GM10847 (cell line): ENCODE results near the gene PIK3C2A.

ENCODE experiments used
- POLR2A ChIP-seq: IDR thresholded peaks from 2 replicates; pipeline ENCODE4 v1.6.1; 2011; ENCODE audit not compliant: insufficient read length; ENCODE audit errors: extremely low read depth

Gene PIK3C2A

GRCh38 chr11:17164361-17165246 is 43.2 kb downstream of the PIK3C2A start:
- no peak for TF ChIP-seq POLR2A

DNA sequence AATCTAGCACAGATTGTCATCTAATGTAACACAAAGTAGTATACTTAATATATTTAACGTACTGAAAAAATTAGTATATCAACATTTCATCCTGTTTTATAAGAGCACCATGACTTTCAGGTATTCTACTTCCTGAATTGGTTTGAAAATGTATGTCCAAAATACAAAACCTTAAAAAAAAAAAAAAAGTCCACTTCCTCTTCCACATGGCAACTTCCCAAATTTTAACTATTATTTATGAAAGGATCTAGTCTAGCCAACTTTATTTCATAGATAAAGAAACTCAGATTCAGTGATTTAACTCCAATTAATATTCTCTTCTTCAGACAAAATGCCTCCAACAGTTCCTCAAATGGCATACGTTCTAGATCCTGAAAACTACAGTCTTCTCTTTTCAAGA is 44.0 kb downstream of the PIK3C2A start:
- no peak for TF ChIP-seq POLR2A

DNA sequence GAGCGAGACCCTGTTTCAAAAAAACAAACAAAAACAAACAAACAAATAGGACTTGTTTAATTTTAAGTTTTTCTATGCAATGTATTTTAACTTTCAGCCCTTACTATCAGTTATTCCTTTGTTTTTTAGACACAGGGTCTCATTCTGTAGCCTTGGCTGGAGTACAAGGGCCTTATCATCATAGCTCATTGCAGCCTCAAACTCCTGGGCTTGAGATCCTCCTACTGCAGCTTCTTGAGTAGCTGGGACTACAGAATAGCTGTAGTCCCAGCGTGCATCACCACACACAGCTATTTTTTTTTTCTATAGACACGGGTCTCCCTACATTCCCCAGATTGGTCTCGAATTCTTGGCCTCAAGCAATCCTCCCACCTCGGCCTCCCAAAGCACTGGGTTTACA is 44.5 kb downstream of the PIK3C2A start:
- no peak for TF ChIP-seq POLR2A

DNA sequence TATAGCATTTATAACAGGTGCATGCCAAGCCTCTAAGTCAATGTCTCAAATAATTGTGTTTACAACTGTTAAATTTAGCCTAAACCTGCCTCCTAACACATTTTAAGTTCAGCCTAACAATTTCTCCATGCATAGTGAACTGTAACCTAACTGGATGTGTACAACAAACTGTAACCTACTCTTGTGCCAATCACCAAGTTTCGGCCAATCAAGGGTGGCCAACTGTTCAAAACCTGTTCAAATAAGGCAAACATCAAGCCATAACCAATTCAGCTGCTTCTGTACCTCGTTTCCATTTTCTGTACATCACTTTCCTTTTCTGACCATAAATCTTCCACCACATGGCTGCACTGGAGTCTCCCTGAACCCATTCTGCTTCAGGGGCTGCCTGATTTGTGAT is 45.4 kb downstream of the PIK3C2A start:
- no peak for TF ChIP-seq POLR2A

DNA sequence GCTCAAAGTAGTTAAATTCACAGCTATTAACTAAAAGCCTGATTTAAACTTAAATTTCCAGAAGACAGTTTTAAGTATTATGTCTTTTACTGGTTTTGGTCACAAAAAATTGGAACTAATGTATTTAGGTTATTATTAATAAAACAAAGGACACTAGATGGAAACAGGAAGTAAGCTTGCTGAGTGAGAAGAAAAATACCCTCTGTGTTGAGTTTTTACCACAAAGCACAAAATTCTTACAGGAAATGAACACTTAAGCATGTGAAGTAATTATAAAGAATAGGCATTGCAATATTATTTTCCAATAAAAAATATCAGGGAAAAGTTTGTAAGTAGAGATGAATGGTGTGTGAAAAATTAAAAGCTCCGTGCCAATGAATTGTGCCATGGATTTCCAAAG is 46.3 kb downstream of the PIK3C2A start:
- no peak for TF ChIP-seq POLR2A

DNA sequence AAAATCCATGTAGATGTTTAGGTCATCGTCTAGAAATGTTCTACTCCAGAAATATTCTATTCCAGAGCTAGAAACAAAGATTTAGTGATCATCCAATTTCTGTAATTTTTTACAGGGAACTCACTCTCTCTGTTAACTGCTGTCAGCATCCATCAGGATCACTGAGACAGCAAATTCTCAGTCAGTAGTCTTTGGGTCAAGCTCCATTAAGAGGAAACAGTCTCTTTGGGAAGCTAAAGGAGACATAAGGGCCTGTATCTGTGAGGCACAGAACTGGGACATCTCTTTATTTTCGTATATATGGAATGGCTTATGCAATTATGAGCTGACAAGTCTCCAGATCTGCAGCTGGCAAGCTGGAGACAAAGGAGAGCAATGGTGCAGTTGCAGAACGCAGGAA is 48.3 kb downstream of the PIK3C2A start:
- TF ChIP-seq POLR2A: no peak
